HG02840 (cell line): ENCODE measurements around the gene IL4I1.

Experiments used
- ATAC-seq: cut with Tn5 transposase; IDR thresholded peaks from one replicate; pipeline ENCODE4 v1.9.1; 2021; ENCODE audit warnings: mild to moderate bottlenecking, moderate library complexity, moderate number of reproducible peaks; ENCODE audit not compliant: unreplicated experiment, low FRiP score

Gene IL4I1

GRCh38 chr19:49906879-49907564, 10.3 kb upstream of the IL4I1 start:
- no peak for ATAC-seq

- ATAC-seq, result no peak
Measured at GRCh38 chr19:49904136-49904535, 7.4 kb upstream of the IL4I1 start.

GRCh38 chr19:49895566-49896297, 955 bp downstream of the IL4I1 start:
- ATAC-seq, result no peak

GRCh38 chr19:49894879-49895565, 1.7 kb downstream of the IL4I1 start:
- no peak for ATAC-seq

- no peak for ATAC-seq
Measured at GRCh38 chr19:49894011-49894664, 2.5 kb downstream of the IL4I1 start.

GRCh38 chr19:49892716-49893115, 4.0 kb downstream of the IL4I1 start:
- ATAC-seq, result no peak

GRCh38 chr19:49891393-49891792, 5.3 kb downstream of the IL4I1 start:
- no peak for ATAC-seq

- ATAC-seq, result no peak
Measured at GRCh38 chr19:49890349-49891311, 6.1 kb downstream of the IL4I1 start.

GRCh38 chr19:49889687-49890348, 6.9 kb downstream of the IL4I1 start:
- ATAC-seq, result no peak

GRCh38 chr19:49889038-49889686, 7.5 kb downstream of the IL4I1 start:
- no peak for ATAC-seq

GRCh38 chr19:49888510-49888824, 8.2 kb downstream of the IL4I1 start:
- ATAC-seq, result no peak

GRCh38 chr19:49887665-49888509, 8.8 kb downstream of the IL4I1 start:
- no peak for ATAC-seq

- ATAC-seq, result no peak
Measured at GRCh38 chr19:49887037-49887664, 9.5 kb downstream of the IL4I1 start.

GRCh38 chr19:49884760-49885159, 11.9 kb downstream of the IL4I1 start:
- no peak for ATAC-seq

- no peak for ATAC-seq
Measured at GRCh38 chr19:49884109-49884508, 12.6 kb downstream of the IL4I1 start.

GRCh38 chr19:49883094-49883493, 13.6 kb downstream of the IL4I1 start:
- no peak for ATAC-seq

- no peak for ATAC-seq
Measured at GRCh38 chr19:49882643-49883042, 14.0 kb downstream of the IL4I1 start.
